Measurements from ENCODE around the gene ANKDD1A. TPM values are rescaled to one million over a fixed set of nuclear protein-coding genes. Genes with fewer than 3 reads are reported as not detected.

ANKDD1A gene
- total and polyA plus RNA-seq, 9 donors: 2.9 to 8.4 (median 4.6) TPM

DNA sequence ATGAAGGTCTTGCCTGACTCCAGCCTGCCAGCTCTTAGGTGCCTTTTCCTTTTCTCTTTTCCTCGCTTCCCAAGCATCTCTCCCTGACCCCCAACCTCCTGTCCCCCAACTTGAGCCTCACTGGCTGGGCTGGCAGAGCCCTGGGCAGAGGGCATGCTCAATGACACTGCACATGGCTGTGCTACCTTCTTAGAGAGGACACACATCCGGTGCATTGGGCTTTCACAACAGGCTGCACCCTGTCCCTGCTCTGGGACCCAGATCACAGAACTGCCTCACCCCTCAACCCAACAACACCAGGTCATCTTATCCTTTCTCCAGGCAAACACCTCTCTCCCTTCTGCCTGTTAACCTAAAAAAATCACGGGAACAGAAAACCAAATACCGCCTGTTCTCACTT is 7.5 kb upstream of the ANKDD1A start:
- 85% methylated on average over 2 of the region's 4 CpGs for WGBS (ENCODE audit: insufficient coverage)
- DNase-seq: no peak
- peaks cover 10% of the 10 kb centered on the region for H3K9me3 ChIP-seq (replicated peaks; ENCODE audit: control insufficient read depth, low read depth, low read length)
- no peak overlapping the region for H3K27ac ChIP-seq (ENCODE audit: low read length)
- H3K27me3 ChIP-seq (ENCODE audit: control insufficient read depth, insufficient read depth, low read length): no peaks in the 10 kb centered on the region
- H3K36me3 ChIP-seq (ENCODE audit: control insufficient read depth, insufficient read depth, low read length): no peaks in the 10 kb centered on the region
- peaks cover 7% of the 10 kb centered on the region for H3K4me1 ChIP-seq (ENCODE audit: control insufficient read depth, insufficient read depth, low read length)
- H3K4me3 ChIP-seq (ENCODE audit: low read length): no peak overlapping the region

DNA sequence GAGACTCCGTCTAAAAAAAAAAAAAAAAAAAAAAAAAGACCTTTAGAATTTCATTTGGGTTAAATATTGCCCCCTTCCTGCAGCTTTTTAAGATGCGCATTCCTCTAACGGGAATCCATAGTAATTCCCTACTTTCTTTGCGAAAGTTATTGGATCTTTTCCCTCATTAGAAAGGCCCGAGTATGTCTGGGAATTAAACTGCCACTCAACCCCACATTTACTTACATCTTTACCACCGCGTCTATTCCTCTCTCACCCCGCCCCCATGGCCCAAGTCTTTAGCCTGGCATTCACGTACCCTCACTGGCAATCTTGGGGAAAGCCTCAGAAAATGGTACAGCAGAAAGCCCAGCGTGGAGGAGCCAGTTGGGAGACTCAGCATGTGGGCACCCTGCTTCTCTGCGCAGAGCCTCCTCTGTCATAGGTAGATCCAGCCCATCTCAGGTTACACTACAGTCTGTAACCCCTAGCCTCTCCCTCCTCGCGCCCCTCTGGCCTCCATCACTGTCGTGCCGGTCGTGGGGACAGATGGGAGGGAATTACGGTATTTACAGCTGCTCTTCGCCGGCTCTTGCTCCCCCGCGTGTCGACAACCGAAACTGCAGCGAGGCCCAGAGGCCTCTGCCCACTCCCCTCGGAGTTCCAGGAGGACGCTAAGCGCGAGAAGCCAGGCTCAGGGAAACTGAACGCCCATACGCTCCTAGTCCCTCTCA is 6.4 kb upstream of the ANKDD1A start:
- H3K36me3 ChIP-seq (ENCODE audit: control insufficient read depth, insufficient read depth, low read length): no peaks in the 10 kb centered on the region
- peak; percentile 80 for DNase-seq
- 10% methylated on average over 25 of the region's 30 CpGs for WGBS (ENCODE audit: insufficient coverage)
- peaks cover 7% of the 10 kb centered on the region for H3K4me1 ChIP-seq (ENCODE audit: control insufficient read depth, insufficient read depth, low read length)
- H3K9me3 ChIP-seq (replicated peaks; ENCODE audit: control insufficient read depth, low read depth, low read length): peaks cover 10% of the 10 kb centered on the region
- no peaks in the 10 kb centered on the region for H3K27me3 ChIP-seq (ENCODE audit: control insufficient read depth, insufficient read depth, low read length)
- H3K27ac ChIP-seq (ENCODE audit: low read length): peak overlapping the region; percentile 51
- H3K4me3 ChIP-seq (ENCODE audit: low read length): peak overlapping the region; percentile 32

DNA sequence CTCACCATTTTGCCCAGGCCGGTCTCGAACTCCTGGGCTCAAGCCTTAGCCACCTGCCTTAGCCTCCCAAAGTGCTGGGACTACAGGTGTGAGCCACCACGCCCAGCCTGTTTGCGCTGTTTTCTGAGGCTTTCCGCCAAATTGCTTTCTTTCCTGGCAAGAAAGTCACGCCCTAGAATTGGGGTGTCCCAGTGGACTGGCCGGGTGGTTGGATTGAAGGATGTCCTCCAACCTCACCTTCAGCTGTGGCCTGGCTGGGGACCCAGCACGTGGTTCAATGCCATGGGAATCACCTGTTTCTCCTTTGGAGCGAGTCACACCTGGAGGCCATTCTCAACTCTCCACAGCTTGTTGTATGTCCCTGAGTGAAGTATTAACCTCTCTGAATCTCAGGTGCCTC is 5.8 kb upstream of the ANKDD1A start:
- Histone ChIP-seq H3K4me1 (ENCODE audit: control insufficient read depth, insufficient read depth, low read length) (peaks cover 9% of the 10 kb centered on the region), H3K9me3 (replicated peaks; ENCODE audit: control insufficient read depth, low read depth, low read length) (peaks cover 7% of the 10 kb centered on the region), H3K36me3 (ENCODE audit: control insufficient read depth, insufficient read depth, low read length) (no peaks in the 10 kb centered on the region), H3K27ac (ENCODE audit: low read length) (no peak overlapping the region), H3K27me3 (ENCODE audit: control insufficient read depth, insufficient read depth, low read length) (no peaks in the 10 kb centered on the region), H3K4me3 (ENCODE audit: low read length) (no peak overlapping the region)
- DNase-seq: no peak
- WGBS (ENCODE audit: insufficient coverage): 92% methylated on average over 3 of the region's 9 CpGs

DNA sequence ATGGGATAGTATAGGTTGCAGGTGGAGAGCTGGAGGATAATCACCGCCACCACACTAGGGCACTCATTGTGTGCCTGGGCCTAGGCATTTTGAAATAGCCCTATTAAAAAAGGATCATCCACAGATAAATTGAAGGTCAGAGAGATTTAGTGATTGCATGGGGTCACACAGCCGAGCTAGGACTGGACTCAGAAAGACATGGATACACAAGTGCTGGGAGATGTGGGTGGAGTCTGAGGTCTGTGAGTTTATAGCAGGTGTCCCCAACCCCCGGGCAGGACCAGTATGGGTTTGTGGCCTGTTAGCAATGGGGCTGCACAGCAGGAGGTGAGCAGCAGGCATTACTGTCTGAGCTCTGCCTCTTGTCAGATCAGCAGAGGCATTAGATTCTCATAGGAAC is 5.3 kb upstream of the ANKDD1A start:
- no peak overlapping the region for H3K27ac ChIP-seq (ENCODE audit: low read length)
- H3K9me3 ChIP-seq (replicated peaks; ENCODE audit: control insufficient read depth, low read depth, low read length): peaks cover 3% of the 10 kb centered on the region
- DNase-seq: no peak
- WGBS (ENCODE audit: insufficient coverage): 100% methylated on average over 3 of the region's 3 CpGs
- H3K36me3 ChIP-seq (ENCODE audit: control insufficient read depth, insufficient read depth, low read length): no peaks in the 10 kb centered on the region
- H3K27me3 ChIP-seq (ENCODE audit: control insufficient read depth, insufficient read depth, low read length): no peaks in the 10 kb centered on the region
- no peak overlapping the region for H3K4me3 ChIP-seq (ENCODE audit: low read length)
- H3K4me1 ChIP-seq (ENCODE audit: control insufficient read depth, insufficient read depth, low read length): peaks cover 13% of the 10 kb centered on the region

DNA sequence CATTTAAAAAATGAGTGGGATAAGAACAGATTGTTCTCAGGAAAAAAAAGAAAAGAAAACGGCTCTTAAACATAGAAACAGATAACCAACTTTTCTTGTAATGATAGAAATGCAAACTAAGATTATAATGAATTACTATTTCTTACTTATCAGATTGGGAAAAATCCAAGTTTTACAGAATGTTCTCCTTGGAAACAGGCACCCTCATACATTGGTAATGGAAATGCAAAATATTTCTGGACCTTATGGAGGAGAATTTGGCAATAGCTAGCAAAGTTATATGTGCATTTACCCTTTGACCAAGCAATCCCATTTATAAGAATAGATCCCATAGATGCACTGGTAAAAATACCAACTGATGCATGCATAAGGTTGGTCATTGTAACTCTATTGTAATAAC is 3.7 kb upstream of the ANKDD1A start:
- H3K27me3 ChIP-seq (ENCODE audit: control insufficient read depth, insufficient read depth, low read length): no peaks in the 10 kb centered on the region
- no CpG with 5 or more reads among the region's 1 CpG for WGBS (ENCODE audit: insufficient coverage)

DNA sequence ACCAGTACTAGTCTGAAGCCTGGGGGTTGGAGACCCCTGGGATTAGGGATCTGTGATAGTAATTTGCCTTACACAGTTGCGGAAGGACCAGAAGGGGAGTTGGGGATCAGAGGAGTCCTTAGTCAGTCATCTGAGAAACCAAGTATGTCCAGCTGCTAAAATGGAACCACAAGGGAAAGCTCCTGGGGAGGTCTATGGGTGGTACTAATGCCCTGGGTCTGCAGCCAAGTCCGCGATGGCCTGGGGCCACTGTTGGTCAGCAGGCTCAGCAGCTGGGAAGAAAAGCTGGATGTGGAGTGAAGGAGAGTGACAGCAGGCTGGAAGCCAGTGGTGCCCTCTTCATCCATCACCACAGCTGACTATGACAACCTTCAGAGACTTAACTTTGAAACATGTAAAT is 2.2 kb upstream of the ANKDD1A start:
- H3K9me3 ChIP-seq (replicated peaks; ENCODE audit: control insufficient read depth, low read depth, low read length): peaks cover 3% of the 10 kb centered on the region
- no peak overlapping the region for H3K27ac ChIP-seq (ENCODE audit: low read length)
- no peak overlapping the region for H3K4me3 ChIP-seq (ENCODE audit: low read length)
- peaks cover 22% of the 10 kb centered on the region for H3K4me1 ChIP-seq (ENCODE audit: control insufficient read depth, insufficient read depth, low read length)
- DNase-seq: no peak
- no peaks in the 10 kb centered on the region for H3K27me3 ChIP-seq (ENCODE audit: control insufficient read depth, insufficient read depth, low read length)
- no peaks in the 10 kb centered on the region for H3K36me3 ChIP-seq (ENCODE audit: control insufficient read depth, insufficient read depth, low read length)
- 78% methylated on average over 1 of the region's 3 CpGs for WGBS (ENCODE audit: insufficient coverage)

More for the DNA sequence above, 3.7 kb upstream of the ANKDD1A start:
- H3K4me3 ChIP-seq (ENCODE audit: low read length): no peak overlapping the region
- peaks cover 22% of the 10 kb centered on the region for H3K4me1 ChIP-seq (ENCODE audit: control insufficient read depth, insufficient read depth, low read length)
- peaks cover 3% of the 10 kb centered on the region for H3K9me3 ChIP-seq (replicated peaks; ENCODE audit: control insufficient read depth, low read depth, low read length)
- no peak for DNase-seq
- H3K27ac ChIP-seq (ENCODE audit: low read length): no peak overlapping the region
- H3K36me3 ChIP-seq (ENCODE audit: control insufficient read depth, insufficient read depth, low read length): no peaks in the 10 kb centered on the region

DNA sequence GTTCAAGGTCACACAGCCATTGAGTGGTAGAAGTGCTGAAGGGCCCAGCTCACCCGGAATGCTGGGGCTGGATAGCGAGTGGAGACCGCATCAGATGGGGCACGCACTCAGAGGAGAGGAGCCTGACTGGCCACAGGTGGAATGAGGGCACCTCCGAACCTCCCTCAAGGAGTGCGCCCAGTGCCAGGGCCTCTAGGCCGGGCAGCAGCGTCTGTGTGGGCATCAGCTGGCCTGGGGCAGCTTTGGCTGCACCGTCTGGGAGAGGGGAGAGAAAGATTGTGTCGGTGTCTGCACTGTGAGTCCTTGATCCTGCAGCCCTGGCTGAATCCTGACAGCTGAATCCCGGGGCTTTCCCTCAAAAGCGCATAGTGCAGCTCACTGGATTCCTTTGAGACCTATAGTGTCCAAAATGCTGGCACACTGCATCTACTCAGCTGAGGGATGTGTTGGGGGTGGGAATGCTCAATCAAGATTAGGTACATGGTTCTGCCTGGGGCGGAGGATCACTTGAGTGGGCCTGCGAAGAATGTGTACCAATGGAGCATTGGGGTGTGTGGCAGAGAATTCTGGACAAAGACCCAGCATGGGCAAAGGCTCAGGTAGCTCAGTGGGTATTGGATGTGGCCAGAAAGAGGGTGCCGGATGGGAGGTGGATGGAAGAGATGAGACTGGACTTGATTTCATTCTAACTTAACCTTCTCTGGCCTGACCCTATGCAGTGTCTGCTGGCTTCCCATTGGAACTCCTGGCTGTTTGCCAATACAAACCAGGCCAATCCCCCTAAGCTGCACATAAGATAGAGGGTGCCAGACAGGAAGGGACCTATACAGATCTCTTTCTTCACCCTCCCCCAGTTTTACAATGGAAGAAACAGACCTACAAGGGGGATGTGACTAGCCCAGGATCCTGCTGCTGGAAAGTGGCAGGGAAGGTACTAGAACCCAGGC is 950 bp downstream of the ANKDD1A start:
- whole genome bisulfite sequencing (ENCODE audit: insufficient coverage): 64% methylated on average over 13 of the region's 15 CpGs
- Histone ChIP-seq H3K4me1 (ENCODE audit: control insufficient read depth, insufficient read depth, low read length) (peaks cover 15% of the 10 kb centered on the region), H3K36me3 (ENCODE audit: control insufficient read depth, insufficient read depth, low read length) (no peaks in the 10 kb centered on the region), H3K27me3 (ENCODE audit: control insufficient read depth, insufficient read depth, low read length) (no peaks in the 10 kb centered on the region), H3K9me3 (replicated peaks; ENCODE audit: control insufficient read depth, low read depth, low read length) (no peaks in the 10 kb centered on the region), H3K4me3 (ENCODE audit: low read length) (peak overlapping the region; percentile 77), H3K27ac (ENCODE audit: low read length) (no peak overlapping the region)
- DNase-seq: no peak

DNA sequence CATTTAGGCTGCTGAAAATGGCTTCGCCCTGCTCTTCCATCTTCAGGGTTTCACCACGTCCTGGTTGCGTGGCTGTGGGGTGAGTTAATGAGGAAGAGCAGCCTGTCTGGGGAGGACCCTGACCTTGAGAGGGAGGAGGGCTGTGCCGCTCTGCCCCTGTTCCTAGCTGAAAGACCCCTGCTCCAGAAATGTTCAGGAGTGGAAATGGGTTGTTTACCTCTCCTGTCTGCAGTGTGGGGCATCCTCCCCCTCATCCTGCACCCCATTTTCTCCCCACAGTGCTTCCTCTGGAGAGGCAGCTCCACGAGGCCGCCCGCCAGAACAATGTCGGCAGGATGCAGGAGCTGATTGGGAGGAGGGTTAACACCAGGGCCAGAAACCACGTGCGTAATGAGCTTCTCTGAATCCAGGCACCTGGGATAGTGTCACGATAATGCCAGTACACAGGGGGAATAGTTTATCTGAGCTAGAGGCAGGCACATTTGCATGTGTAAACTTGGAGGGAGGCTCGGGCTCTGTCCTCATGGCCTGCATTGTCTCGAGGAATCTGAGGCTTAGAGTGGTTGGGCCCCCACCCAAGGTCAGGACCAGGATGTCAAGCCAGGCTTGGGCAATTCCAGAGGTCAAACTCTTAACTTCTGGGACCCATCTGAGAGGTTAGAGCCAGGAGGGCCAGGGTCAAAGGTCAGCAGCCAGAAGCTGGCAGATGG is 4.0 kb downstream of the ANKDD1A start:
- 33% methylated on average over 9 of the region's 13 CpGs for WGBS (ENCODE audit: insufficient coverage)
- no peak for DNase-seq
- H3K4me1 ChIP-seq (ENCODE audit: control insufficient read depth, insufficient read depth, low read length): peaks cover 15% of the 10 kb centered on the region

DNA sequence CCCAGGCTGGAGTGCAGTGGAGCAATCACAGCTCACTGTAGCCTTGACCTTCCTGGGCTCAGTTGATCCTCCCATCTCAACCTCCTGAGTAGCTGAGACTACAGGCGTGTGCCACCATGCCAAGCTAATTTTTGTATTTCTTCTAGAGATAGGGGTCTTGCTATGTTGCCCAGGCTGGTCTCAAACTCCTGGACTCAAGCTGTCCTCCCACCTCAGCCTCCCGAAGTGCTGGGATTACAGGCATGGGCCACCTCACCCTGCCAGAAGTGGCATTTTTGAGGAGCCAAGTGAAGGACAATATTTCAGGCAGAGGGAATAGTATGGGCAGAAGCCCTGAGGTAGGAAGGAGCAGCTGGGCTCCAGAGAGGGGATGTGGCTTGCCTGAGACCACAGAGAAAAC is 4.7 kb downstream of the ANKDD1A start:
- Histone ChIP-seq H3K27me3 (ENCODE audit: control insufficient read depth, insufficient read depth, low read length) (no peaks in the 10 kb centered on the region), H3K4me1 (ENCODE audit: control insufficient read depth, insufficient read depth, low read length) (peaks cover 10% of the 10 kb centered on the region), H3K4me3 (ENCODE audit: low read length) (no peak overlapping the region), H3K27ac (ENCODE audit: low read length) (no peak overlapping the region), H3K9me3 (replicated peaks; ENCODE audit: control insufficient read depth, low read depth, low read length) (no peaks in the 10 kb centered on the region), H3K36me3 (ENCODE audit: control insufficient read depth, insufficient read depth, low read length) (no peaks in the 10 kb centered on the region)
- no peak for DNase-seq
- no CpG with 5 or more reads among the region's 2 CpGs for WGBS (ENCODE audit: insufficient coverage)

More for the DNA sequence above, 4.0 kb downstream of the ANKDD1A start:
- Histone ChIP-seq H3K4me3 (ENCODE audit: low read length) (no peak overlapping the region), H3K36me3 (ENCODE audit: control insufficient read depth, insufficient read depth, low read length) (no peaks in the 10 kb centered on the region), H3K27ac (ENCODE audit: low read length) (no peak overlapping the region), H3K9me3 (replicated peaks; ENCODE audit: control insufficient read depth, low read depth, low read length) (no peaks in the 10 kb centered on the region), H3K27me3 (ENCODE audit: control insufficient read depth, insufficient read depth, low read length) (no peaks in the 10 kb centered on the region)

DNA sequence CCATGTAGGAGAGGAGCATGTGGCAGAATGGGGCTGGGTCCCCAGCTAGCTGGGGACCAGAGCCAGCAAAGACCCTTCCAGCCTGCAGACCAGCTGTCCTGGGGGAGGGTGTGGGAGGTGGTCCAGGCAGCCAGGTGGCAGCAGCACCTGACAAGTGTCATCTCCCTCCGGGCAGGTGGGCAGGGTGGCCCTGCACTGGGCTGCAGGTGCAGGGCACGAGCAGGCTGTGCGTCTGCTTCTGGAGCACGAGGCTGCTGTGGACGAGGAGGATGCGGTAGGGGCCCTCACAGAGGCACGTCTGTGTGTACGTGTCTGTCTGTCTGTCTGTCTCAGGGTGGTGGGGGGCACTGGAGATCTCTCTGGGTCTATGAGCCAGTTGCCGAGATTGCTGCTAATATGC is 5.5 kb downstream of the ANKDD1A start:
- Histone ChIP-seq H3K27ac (ENCODE audit: low read length) (no peak overlapping the region), H3K9me3 (replicated peaks; ENCODE audit: control insufficient read depth, low read depth, low read length) (no peaks in the 10 kb centered on the region), H3K4me1 (ENCODE audit: control insufficient read depth, insufficient read depth, low read length) (peaks cover 5% of the 10 kb centered on the region), H3K27me3 (ENCODE audit: control insufficient read depth, insufficient read depth, low read length) (no peaks in the 10 kb centered on the region), H3K36me3 (ENCODE audit: control insufficient read depth, insufficient read depth, low read length) (no peaks in the 10 kb centered on the region), H3K4me3 (ENCODE audit: low read length) (no peak overlapping the region)
- 74% methylated on average over 9 of the region's 9 CpGs for WGBS (ENCODE audit: insufficient coverage)
- no peak for DNase-seq

Measured in muscle of leg (tissue), 11 donors.